Astrocyte of the spinal cord (primary cell): ENCODE measurements around the gene ACOX2.

Source experiments
- DNase-seq: peaks from one replicate; pipeline ENCODE4 v3.0.0; 2011; ENCODE audit warnings: low read depth, low spot score
- H3K4me3 ChIP-seq: 2 replicates; pipeline ENCODE4 v1.5.1; 2011; ENCODE audit warnings: low read depth, mild to moderate bottlenecking, low read length, moderate library complexity
- in situ Hi-C: cut with HindIII; loops from 2 replicates; pipeline ENCODE4 v1.10.0; 2017; ENCODE audit warnings: low sequenced_read_pairs
- TF ChIP-seq, protein P1 (sequence below): IDR thresholded peaks from 2 replicates; pipeline ENCODE4 v1.5.1; 2012; ENCODE audit warnings: low read depth, mild to moderate bottlenecking, low read length, inconsistent platforms

ACOX2 gene

DNA sequence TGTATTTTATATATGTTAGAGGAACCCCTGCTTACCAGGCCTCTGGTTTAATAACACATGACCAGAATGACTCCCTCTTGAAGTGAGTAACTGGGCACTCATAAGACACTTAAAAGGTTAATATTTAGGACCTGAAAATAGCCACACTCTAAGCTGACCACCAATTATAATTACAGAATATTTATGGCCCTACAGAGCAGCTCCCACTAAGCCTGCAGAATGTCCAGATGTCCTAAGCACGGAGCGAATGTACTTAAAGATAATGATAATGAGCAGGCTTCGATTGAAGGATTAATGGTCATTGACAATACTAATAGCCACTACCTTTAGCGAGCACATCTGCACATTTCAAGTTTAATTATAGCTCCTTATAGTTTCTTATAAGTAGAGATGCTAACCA, 67.9 kb downstream of the ACOX2 start:
- H3K4me3 ChIP-seq: no peak overlapping the region
- TF ChIP-seq, protein P1, sequence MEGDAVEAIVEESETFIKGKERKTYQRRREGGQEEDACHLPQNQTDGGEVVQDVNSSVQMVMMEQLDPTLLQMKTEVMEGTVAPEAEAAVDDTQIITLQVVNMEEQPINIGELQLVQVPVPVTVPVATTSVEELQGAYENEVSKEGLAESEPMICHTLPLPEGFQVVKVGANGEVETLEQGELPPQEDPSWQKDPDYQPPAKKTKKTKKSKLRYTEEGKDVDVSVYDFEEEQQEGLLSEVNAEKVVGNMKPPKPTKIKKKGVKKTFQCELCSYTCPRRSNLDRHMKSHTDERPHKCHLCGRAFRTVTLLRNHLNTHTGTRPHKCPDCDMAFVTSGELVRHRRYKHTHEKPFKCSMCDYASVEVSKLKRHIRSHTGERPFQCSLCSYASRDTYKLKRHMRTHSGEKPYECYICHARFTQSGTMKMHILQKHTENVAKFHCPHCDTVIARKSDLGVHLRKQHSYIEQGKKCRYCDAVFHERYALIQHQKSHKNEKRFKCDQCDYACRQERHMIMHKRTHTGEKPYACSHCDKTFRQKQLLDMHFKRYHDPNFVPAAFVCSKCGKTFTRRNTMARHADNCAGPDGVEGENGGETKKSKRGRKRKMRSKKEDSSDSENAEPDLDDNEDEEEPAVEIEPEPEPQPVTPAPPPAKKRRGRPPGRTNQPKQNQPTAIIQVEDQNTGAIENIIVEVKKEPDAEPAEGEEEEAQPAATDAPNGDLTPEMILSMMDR: no peak
- in situ Hi-C loops: no loop called here
- no peak for DNase-seq

DNA sequence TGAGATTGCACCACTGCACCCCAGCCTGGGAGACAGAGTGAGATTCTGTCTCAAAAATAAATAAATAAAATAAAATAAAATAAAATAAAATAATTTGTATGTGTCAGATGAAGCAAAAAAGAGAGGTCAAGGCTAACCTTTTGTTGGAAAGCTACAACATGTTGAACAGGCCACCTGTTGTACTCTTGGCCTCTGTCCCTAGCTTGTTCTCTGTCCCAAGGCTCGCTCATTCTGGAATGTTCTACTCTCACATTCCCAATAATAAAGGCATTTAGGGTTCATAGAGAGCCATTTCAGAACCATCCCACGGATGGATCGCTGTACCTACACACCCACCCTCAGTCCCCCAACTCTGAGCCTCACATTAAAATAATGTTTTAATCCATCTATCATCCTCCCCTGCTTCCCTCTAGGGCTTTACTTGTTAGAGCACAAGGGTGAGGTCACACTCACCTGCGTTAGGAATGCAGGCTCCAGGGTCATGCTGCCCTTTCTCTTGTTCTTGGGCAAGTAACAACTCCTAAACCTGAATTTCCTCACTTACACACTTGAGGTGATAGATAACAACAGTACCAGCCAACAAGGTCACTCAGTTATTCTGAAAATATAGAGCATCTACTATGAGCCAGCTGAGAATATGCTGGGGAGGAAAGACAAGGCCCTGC, 70.0 kb downstream of the ACOX2 start:
- no peak for DNase-seq
- in situ Hi-C loops: no loop called here
- no peak overlapping the region for H3K4me3 ChIP-seq
- TF ChIP-seq, protein P1: no peak

DNA sequence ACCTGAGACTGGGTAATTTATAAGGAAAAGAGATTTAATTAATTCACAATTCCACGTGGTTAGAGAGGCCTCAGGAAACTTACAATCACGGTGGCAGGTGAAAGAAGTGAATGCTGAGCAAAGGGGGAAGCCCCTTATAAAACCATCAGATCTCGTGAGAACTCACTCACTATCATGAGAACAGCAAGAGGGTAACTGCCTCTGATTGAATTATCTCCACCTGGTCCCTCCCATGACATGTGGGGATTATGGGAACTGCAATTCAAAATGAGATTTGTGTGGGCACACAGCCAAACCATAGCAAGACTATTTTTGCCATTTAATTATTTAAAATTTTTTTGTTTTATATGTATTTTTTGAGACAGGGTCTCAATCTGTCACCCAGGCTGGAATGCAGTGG, 72.1 kb downstream of the ACOX2 start:
- TF ChIP-seq, protein P1: no peak
- no peak for DNase-seq
- in situ Hi-C loops: no loop called here
- H3K4me3 ChIP-seq: no peak overlapping the region

DNA sequence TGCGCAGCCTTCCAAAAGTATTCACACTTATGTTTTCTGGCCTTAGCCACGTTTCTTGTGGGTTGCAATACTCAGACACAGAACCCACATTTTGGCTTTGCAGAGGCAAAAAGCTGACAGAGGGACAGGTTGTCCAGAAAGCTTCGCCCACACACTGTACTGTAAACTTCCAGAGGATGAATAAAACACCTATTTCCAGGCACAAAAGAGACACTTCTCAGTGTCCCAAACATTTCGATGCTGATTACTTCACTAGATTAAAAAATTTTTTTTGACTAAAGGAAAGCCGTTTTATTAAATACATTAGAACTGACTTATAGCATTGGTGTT, 73.1 kb downstream of the ACOX2 start:
- TF ChIP-seq, protein P1: no peak
- in situ Hi-C loops: no loop called here
- H3K4me3 ChIP-seq: no peak overlapping the region
- no peak for DNase-seq

DNA sequence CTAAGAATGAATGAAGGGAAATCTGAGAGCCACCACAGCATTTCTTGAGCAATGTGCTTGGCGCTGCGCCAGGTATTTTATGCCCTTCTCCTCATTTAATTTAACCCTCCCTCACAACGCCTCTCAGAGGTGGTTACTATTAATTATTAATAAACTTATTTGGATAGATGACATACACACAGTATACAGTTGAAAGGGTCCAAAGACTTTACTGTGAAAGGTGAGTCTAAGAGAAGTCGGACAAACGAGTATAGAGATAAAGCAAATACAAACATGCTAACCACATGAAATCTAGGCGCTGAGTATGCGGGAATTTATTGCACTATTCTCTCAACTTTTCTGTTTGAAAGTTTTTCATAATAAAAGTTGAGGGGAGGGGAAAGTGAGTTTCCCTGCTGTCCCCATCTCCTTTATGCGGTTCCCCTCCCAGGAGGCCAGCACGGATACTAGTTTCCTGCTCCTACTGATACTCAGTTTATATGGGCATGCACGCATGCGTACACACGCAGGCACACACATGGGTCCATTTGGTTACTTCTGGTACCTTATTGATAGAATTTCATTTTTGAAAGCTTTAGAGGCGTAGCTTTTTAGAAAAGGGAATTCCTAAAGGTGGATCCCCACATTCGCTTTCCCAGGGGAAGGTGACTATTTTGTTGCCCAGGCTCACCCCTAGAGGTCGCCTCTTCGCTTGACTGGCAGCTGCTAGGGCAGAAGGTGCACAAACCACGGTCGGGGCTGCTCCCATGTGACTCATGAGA, 73.6 kb downstream of the ACOX2 start:
- no peak overlapping the region for H3K4me3 ChIP-seq
- in situ Hi-C loops: no loop called here
- DNase-seq: peak; percentile 85
- TF ChIP-seq, protein P1: peak; percentile 86

DNA sequence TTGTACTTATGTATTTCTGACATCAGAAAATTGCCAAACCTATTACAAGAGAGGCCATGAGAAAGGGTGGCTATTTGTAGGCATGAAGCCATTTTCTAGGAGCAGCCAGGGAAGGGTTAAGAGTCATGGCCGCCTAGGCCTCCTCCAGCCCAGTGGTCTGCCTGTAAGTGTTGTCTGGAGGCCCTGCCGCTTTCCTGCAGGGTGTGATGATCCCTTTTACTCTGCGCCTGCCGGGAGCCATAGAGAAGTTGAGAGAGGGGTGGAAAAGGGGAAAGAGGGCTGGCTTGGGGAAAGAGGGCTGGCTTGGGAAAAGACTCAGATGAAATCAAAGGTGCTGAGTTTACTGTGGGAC, 74.2 kb downstream of the ACOX2 start:
- in situ Hi-C loops: no loop called here
- TF ChIP-seq, protein P1: no peak
- H3K4me3 ChIP-seq: no peak overlapping the region
- no peak for DNase-seq
